CMK (cell line): ENCODE results near the gene WDFY4.

ENCODE experiments used
- DNase-seq: peaks from one replicate; pipeline ENCODE4 v3.0.0-alpha.2; 2010; ENCODE audit warnings: low read depth

WDFY4 gene

DNA sequence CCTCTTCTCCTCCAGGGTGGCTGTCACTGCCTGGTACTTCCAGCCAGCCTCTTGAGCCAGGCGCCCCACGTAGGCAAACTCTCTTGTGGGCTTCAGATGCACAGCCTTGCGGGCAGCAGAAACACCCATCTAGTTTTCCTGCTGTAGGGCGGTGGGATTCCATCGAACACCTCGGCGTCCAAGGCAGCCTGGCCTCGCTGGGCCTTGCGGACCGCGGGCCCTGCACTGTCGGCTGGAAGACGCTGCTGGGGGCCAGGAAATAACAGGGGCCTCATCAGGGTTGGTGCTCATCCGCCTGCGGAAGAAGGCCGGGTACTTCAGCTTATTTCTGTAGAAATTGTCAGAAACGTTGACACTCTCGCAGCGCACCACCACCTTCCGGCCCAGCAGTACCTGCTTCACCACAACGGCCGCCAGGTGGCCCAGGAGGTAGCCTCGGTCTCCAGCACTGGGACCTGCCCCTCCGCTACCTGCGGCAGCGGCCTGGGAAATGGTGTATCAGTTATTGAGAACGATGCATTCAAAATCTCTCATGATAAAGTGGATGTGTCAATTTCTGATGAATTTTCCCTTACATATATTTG is 61.1 kb downstream of the WDFY4 start:
- DNase-seq = no peak

DNA sequence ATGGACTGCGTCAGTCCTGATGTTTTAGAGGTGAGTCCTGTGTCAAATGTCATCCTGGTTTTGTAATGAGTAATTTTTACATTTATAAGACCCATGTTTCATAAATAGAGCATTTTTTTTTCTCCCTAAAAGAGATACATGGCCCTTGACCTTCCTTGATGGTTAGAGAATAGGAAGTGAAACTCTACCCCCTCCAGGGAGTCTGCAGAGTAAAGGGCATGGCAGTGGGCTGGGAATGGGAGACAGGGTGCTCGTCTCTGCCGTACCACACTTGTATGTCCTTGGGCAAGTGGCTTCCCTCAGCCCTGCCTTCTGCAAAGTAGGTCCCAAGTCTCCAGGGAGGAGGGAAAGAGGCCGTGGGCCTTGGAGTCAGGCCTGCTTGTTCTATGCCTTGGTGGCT is 63.9 kb downstream of the WDFY4 start:
- no peak for DNase-seq

DNA sequence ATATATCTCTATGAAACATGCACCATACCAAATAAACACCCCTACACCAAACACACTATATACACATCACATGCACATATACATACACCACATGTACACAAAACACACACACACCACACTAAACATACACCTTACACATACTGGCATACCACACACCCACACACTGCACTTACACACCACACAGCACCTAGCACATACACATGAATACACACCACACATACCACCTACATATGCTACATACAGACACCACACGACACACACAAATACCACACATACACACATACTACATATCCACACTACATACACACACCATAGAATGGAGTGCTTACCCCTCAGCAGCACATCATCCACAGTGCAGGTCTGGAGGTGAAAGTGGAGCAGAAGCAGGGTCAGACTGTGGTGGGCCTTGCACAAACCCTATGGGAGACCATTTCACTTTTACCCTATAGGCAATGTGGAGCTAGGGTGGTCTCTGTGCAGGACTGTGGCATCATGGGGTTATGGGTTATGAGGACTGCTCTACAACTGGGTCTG is 64.6 kb downstream of the WDFY4 start:
- DNase-seq = no peak

DNA sequence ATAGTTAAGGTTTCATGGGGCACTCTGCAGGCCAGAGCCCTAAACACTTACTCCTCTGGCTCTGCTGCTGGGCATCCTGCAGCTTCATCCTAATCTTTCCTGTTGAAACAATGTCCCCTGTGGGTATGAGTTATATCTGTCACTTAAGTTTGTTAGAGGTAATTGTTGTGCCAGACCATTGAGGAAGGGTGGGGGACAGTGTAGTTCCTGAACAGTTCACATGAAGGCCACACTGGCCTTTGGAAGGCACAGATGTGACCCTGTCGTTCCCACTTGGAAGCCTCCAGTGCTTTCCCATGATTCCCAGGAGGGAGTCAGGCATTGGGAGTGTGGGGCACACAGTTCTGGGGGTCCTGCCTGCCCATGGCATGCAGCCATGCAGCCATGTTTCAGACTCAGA is 65.3 kb downstream of the WDFY4 start:
- no peak for DNase-seq

DNA sequence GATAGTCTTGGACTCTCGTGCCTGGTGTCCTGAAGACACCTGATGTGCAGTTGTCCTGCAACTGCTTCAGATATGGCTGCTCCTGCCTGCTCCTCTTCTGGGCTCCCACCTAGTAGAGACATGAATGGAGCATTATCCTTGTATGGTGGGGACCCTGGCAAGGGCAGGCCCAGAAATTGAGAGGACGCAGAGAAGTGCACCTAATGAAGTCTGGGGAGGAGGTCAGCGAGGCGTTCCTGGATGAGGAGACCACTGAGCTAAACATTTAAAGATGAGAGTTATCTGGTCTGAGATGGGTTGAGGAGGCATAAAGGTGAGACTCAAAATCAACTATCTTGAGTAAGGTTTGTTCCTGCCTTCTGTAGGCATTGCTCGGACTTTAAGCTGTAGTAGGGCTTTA is 66.3 kb downstream of the WDFY4 start:
- no peak for DNase-seq

DNA sequence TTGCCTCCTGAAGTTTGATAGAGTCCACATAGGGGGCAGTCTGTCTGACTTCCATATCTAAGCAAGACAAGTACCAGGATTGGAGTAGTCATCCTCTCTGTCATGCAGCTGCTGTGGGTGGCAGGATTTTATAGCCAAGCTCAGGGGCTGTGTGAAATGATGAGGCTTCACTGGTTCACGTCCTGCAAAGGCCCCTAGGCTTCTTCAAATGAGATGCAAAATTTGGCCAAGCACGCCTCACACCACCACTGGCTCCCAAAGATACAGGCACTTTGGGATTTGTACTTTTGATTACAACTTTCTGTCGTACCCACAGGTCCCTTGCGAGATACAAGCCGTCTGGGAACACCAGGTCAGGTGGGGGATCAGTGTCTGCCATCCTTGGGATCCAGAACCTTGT is 67.1 kb downstream of the WDFY4 start:
- no peak for DNase-seq

DNA sequence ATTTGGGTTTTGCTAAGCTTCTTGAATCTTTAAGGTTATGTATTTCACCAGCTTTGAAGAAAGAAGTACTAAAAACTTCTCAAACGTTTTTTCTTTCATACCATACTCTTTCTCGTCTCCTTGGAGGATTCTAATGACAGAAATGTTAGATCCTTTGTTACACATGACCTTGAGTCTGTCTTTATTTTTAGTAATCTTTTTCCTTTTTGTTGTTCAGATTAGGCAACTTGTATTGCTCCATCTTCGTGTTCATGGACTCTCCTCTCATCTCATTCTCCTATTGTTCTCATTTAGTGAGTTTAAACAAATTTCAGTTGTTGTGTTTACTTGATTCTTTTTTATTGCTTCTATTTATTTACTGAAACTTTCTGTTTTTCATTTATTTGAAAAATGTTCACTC is 73.7 kb downstream of the WDFY4 start:
- DNase-seq = no peak

DNA sequence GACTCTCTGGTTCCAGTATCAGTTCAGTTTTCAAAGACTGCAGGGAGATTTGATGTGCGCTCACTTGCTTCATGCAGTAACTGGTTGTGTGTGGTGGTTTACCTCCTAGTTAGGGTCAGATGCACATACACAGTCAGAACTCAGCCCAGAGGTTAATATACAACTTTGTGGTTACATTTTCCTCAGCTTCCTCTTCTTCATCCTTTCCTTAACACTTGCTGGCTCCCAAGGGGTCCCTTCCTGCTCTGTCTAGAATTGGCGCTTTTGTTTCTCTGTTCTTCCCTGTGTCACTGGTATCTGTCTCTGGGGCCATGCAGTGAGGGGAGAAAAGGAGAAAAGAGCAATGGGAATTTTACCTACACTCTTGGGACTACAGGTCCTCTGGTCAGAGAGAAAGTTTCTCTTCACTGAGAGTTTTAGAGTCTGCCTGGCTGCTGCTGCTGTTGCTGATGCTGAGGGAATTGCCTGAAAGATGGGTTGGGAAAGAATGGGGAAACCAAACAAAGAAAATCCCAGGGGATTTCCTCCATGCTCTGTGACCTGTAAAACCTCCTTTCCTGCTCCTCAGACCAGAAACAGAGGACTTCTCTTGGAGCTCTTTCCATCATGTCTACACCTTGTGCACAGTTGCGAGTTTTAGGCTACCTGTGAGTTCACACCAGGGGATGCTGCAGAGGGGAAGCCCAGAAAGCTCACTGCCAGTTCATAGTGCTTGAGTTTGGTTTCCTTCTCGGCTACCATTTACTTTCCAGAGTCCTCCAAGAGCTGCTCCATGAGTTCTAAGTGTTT is 74.6 kb downstream of the WDFY4 start:
- no peak for DNase-seq

DNA sequence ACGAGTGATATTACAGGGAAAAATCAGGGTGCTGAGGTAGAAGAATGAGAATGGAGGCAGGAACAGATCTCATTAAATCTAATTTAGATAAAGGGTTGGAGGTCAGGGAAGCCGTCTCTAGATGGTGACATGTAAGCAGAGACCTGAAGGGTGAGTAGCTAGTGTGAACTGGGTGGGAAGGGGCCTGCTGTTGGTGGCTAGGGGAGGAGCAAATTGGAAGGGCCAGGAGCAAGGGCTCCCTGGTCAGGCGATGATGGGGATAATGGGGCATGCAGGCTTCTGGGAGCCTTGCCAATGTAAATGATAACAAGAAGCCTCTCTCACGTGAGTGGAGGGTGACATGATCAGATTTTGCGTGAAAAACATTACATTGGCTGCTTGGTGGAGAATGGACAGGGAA is 76.3 kb downstream of the WDFY4 start:
- no peak for DNase-seq

DNA sequence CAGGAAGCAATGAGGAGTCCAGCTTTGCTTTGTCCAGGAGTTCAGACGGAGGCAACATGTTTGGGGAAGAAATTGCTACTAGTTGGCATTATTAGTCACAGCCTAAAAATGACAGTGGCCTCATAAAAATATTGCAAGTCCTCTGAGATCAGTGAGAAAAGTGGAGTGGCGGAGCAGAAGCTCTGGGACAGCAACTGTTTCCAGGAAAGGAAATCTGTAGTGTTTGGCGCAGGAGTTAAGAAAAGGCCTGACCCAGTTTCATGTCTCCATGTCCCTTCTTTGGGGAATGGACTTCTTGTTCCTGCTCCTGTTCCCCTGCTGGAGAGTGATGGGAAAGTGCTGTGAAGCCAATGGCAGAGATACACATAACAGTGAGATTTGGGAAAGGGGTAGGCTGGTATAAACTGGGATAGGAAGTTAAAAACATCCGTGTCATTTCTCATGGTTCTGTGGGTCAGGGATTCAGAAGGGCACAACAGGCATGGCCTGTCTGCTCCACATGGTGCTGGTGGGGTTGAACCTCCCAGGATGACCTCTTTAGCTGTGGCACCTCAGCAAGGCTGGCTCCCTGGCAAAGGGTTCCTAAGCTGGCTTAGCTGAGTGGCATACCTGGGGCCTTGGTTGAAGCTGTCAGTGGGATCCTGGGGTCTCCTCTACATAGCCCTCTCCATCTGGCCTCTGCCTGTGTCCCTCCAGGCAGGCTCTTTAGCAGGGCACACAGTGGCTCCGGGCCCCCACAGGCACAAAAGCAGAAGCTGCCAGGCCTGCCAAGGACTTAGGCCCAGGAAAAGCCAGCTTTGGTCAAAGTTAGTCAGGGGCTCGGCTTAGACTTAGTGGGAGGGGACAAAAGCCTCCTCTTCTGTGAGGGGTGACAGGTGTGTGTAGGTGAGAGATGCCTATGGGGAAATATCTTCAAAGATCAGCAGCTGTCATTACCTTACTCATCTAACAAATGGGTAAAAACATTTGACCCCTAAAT is 77.7 kb downstream of the WDFY4 start:
- no peak for DNase-seq

DNA sequence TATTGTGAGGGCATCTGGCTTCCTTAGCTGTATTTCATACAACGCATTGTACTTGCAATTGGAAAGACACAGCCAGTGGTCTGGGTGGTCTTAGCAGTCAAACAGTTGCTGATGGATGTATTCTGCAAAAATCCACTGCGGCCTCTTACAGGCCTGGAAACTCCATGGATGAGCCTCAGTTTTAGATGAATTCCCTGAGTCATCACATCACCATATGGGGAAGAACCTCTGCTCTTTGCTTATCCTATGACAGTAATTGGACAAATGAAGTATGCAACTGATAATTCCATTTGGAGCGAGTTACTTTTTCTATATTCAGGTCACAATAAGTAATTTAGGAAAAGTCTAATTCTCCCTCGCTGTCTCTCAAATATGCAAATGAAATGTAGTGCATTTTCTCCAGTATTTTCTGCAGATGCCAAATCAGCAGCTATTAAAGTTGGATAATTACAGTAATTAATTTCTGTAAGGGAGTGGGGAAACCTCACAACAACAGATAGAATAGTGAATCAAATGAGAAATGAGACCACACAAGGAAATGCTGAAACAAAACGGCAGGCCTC is 78.8 kb downstream of the WDFY4 start:
- DNase-seq = no peak

DNA sequence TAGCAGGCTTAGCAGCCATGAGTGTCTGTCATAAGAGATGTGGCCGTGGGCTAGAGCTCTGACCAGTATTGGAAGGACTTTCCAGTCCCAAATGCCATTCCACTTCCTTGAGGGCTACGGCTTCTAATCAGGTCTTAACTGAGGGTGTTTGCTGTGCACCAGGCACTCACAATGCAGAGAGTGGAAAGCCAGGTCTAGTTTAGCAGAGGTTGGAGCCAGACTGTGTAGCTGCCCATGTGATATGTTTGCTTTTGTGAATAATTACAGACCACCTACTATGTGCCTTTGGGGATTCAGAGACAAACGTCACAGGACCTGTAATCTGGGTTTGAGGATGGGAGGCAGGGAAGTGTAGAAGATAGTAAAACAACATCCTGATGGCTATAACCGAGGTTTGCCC is 79.8 kb downstream of the WDFY4 start:
- DNase-seq = no peak

DNA sequence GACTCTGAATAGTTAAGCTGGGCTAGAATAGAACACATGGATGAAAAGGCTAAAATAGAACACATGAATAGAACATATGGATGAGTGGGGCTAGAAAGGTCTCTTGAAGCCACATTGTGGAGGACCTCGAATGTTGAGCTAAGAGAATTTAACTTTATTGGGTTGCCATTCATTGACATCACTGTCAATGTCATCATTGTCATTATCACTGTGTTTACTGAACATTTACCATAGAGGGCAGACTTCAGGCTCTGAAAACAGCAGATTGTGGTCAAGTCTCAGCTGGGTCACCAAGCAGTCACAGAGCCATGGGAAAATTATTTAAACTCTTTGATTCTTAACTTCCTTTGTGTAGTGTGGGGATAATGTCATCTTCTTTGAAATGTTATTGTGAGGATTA is 80.4 kb downstream of the WDFY4 start:
- DNase-seq = no peak

DNA sequence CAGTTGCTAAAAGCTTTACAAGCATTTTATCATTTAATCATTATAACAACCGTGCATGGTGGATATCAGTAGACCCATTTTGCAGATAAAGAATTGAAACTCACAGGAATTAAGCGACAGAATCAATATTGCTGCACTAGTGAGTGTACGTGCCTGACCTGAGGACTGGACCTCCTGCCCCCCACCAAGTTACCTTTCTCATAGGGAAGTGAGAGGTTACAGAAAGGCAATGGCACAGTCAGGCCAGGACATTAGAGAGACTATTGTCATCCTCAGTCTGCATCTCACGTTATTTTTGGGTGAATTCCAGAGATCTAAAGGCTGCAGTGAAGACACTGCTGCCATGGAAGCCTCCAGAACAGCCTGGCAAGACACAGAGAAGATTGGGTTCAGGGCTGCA is 80.9 kb downstream of the WDFY4 start:
- no peak for DNase-seq

DNA sequence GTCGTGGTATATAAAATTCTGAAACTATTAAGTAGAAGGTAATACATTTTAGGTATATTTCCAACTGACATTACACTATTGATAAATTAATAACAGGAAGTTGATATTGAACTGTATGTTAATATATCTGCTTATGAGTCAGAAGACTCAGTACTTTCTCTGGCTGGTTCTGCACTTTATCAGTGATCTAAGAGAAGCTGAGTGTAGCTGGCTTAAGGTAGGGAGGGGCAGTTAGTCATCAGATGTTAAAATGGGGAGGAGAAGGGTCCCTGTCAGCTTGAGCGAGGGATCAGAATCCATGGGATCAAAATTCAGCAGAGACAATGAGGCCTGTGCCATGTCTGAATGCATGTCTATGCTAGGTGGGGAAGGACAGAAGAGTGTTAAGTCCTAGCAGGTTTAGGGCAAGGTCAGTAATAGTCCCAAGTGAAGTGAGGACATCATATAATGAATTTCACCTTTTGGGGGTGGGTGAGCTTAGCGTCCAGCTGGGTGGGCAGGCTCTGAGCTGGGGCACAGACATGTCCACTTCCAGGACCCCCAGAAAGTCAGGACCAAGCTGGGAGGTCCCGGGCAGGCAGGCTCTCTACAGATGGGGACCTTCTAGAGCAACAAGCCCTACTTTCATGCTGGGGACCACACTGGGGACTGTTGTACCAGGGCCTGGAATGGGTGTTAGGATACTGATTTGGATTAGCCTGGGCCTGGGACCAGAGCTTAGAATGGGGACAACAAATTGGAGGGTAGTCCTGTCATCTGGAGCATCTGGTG is 82.9 kb downstream of the WDFY4 start:
- DNase-seq = no peak

DNA sequence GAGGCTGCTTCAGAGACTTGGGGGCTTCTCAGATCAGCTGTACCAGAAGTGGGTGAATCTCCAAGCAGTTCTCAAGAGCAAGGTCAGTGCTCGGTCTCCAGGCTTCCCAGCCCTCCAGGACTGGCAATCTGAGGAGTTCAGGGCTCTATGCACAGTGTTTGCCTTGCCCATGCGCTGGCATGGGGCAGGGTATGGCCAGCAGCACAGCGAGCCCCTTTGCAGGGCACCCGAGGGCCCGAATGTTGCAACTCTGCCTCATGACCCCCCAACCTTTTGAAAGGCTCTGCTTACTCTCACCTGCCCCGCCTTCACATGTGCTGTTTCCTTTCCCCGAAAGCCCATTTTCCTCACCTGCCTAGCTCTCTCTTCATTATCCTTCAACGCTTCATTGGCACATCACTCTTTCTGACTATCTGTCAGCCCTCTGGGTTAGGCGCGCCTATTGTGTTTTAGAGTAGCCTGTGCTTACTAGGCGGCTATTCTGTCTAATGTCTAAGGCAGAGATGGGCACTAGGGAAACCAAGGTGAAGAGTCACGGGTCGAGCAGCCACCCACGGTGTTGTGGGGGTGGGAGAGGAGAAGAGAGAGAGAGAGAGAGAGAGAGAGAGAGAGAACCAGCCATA is 83.6 kb downstream of the WDFY4 start:
- DNase-seq = no peak

DNA sequence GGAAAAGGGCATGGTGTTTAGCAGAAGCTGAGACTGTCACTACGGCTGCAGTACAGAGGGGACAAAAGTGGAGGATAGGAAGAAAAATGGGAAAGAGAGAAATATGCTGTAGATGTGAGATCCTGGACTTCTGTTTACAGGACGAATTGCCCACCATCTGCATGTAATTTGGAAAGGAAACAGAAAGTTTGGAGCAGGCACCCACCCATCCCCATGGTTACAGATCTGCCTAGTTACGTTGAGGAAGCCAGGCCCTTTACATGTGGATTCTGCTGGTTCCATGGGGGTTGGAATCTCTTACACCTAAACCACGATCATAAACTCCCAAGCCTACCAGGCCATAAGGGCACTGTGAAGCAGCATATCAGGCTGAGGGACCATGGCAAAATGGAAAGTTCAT is 84.3 kb downstream of the WDFY4 start:
- DNase-seq = no peak

DNA sequence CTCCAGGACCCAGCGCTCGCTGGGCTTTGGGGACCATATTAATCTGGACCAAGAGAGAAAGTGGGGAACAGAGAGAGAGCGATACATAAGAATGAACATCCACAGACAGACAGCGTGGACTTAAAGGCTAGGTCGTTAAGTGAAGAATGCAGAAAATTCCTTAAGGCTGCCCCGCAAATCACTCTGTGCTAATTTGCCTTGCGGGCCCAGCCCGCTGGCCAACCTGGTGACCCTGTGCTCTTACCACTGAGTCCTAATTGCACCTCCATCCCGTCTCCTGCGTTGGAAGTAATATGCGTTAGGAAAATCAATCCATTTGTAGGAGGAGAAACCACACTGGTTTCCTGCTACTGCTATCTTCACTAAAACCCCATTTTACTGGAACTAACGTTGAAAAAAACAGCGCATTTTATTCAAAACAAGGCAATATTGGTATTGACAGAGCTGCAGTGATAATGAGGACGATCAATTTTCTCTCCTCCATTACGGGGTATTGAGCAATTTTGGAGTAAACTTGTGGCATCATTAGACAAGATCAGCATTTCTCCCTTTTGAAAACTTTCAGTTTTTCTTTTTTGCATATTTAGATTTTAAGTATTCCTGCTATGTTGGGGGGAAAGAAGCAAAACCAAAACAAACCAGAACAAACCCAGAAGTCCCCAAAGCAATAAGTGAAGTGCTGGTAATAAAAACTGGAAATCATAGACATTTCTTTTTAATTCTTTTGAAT is 85.2 kb downstream of the WDFY4 start:
- no peak for DNase-seq

DNA sequence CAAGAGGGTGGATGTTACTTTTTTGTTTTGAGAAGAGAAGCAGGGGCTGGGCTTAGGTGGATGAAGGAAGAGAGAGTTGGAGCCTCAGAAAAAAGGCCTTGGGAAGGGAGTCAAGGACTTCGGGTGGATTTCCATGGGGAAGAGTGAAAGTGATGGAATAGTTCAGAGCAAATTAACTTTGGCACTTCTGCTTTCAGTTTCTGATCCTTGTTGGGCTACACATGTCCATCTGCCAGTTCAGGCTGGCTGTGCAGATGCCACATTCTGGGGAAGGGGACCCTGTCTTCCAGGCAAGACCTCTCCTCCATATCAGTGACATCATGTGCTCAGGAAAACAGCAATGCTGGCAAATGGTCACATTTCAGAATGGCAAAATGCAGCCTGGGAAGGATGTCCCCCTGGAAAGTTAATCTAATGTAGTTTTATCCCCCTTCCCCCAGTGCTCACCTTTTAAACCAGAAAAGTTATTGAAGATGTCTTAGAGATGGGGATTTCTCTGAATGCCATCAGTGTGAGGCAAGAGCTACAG is 86.0 kb downstream of the WDFY4 start:
- DNase-seq = no peak

DNA sequence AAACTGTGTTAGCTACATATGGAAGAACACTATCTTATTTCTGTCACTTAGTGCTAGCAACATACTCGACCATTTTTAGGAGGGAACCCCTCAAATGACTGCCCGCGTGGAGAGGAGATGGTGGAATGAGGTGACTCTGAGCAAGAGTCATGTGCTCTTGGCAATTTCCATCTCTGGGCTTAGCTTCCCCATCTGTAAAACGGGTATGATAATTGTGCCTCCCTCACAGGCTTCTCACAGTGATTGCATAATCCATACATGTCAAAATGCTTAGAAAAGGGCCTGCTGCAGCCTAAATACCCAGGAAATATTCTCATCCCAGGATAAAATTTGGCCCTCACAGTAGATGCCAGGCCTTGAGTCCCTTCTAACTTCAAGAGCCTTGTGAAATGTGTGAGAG is 86.6 kb downstream of the WDFY4 start:
- DNase-seq = no peak
